Measurements from ENCODE around the gene SETD3.

DNA sequence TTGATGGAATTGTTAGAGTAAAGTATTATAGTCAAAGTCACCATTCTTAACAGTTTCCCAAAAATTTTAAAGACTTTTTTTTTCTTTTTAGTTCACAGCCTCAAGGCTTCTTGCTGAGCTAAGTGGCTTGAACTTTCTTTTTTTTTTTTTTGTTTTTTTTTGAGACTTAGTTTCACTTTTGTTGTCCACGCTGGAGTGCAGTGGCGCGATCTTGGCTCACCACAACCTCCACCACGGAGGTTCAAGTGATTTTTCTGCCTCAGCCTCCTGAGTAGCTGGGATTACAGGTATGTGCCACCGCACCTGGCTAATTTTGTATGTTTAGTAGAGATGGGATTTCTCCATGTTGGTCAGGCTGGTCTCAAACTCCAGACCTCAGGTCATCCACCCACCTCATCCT lies 92.8 kb downstream of the SETD3 start:
- TF ChIP-seq POLR2A (IDR thresholded peaks at IDR 0.05), result no peak
- TF ChIP-seq, protein P1, sequence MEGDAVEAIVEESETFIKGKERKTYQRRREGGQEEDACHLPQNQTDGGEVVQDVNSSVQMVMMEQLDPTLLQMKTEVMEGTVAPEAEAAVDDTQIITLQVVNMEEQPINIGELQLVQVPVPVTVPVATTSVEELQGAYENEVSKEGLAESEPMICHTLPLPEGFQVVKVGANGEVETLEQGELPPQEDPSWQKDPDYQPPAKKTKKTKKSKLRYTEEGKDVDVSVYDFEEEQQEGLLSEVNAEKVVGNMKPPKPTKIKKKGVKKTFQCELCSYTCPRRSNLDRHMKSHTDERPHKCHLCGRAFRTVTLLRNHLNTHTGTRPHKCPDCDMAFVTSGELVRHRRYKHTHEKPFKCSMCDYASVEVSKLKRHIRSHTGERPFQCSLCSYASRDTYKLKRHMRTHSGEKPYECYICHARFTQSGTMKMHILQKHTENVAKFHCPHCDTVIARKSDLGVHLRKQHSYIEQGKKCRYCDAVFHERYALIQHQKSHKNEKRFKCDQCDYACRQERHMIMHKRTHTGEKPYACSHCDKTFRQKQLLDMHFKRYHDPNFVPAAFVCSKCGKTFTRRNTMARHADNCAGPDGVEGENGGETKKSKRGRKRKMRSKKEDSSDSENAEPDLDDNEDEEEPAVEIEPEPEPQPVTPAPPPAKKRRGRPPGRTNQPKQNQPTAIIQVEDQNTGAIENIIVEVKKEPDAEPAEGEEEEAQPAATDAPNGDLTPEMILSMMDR (IDR thresholded peaks at IDR 0.05), result no peak
